HEK293 (cell line): ENCODE data around the gene BMS1.

Source experiments
- BCL11A ChIP-seq: fragments of 450-650 bp; formaldehyde crosslinking; IDR thresholded peaks from 2 replicates; pipeline ENCODE4 v1.5.1; 2016; ENCODE audit warnings: low read depth, missing biosample characterization, missing genetic modification characterization
- KLF1 ChIP-seq: fragments of 450-650 bp; formaldehyde crosslinking; IDR thresholded peaks from 2 replicates; pipeline ENCODE4 v1.5.1; 2016; ENCODE audit warnings: missing biosample characterization, missing genetic modification characterization
- MYNN ChIP-seq: fragments of 450-650 bp; formaldehyde crosslinking; IDR thresholded peaks from 2 replicates; pipeline ENCODE4 v1.5.1; 2016; ENCODE audit warnings: missing biosample characterization, missing genetic modification characterization, borderline replicate concordance
- REPIN1 ChIP-seq: fragments of 450-650 bp; formaldehyde crosslinking; IDR thresholded peaks from 2 replicates; pipeline ENCODE4 v1.5.1; 2017; ENCODE audit warnings: missing biosample characterization, missing genetic modification characterization, low read depth
- ZNF121 ChIP-seq: fragments of 450-650 bp; formaldehyde crosslinking; IDR thresholded peaks from 2 replicates; pipeline ENCODE4 v1.5.1; 2016; ENCODE audit warnings: missing biosample characterization, missing genetic modification characterization
- ZNF157 ChIP-seq: fragments of 450-650 bp; formaldehyde crosslinking; IDR thresholded peaks from 2 replicates; pipeline ENCODE4 v1.5.1; 2016; ENCODE audit warnings: missing biosample characterization, missing genetic modification characterization
- ZNF558 ChIP-seq: fragments of 450-650 bp; formaldehyde crosslinking; IDR thresholded peaks from 2 replicates; pipeline ENCODE4 v1.5.1; 2016; ENCODE audit warnings: missing biosample characterization, missing genetic modification characterization
- TF ChIP-seq, protein P1 (sequence below): fragments of 450-650 bp; formaldehyde crosslinking; IDR thresholded peaks from 2 replicates; pipeline ENCODE4 v1.5.1; 2016; ENCODE audit warnings: missing biosample characterization, missing genetic modification characterization, borderline replicate concordance
- TF ChIP-seq, protein P2 (sequence below): fragments of 450-650 bp; formaldehyde crosslinking; IDR thresholded peaks from 2 replicates; pipeline ENCODE4 v1.5.1; 2016; ENCODE audit warnings: missing biosample characterization, missing genetic modification characterization
- TF ChIP-seq, protein P3 (sequence below): fragments of 450-650 bp; formaldehyde crosslinking; IDR thresholded peaks from 2 replicates; pipeline ENCODE4 v1.5.1; 2017; ENCODE audit warnings: missing biosample characterization, missing genetic modification characterization
- TF ChIP-seq, protein P4 (sequence below): fragments of 450-650 bp; formaldehyde crosslinking; IDR thresholded peaks from 2 replicates; pipeline ENCODE4 v1.5.1; 2016; ENCODE audit warnings: missing biosample characterization, missing genetic modification characterization, low read depth
- TF ChIP-seq, protein P5 (sequence below): fragments of 450-650 bp; formaldehyde crosslinking; IDR thresholded peaks from 2 replicates; pipeline ENCODE4 v1.5.1; 2016; ENCODE audit warnings: missing biosample characterization, missing genetic modification characterization

DNA sequence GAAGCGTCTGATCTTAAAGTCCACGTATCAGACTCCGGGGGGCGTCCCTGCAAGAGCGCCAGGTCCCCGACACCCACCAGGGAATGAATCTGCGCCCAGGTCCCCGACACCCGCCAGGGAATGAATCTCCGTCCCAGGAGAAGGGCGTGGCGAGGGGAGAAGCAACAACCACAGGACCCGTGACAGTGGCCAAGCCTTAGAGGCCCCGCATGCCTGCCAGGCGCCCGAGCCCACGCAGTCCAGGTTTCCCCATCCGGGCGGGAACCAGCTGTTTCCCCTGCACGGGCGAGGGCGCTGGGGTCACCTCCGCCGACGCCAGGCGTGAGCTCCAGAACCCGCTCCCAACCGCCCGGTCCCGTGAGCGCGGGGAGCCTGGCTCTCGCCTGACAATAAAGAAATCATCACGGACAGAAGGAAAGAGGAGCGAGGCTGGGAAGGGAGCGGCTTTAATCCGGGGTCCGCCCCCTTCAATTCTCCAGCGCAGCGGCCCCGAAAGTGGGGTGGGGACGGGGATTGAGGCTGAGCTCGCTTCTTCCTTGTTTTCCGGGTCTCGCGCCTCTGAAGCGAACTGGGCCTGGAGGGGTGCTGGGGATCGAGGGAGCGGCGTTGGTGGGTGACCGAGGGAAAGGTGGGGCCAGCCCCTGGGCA is 29.0 kb upstream of the BMS1 start:
- TF ChIP-seq, protein P1, sequence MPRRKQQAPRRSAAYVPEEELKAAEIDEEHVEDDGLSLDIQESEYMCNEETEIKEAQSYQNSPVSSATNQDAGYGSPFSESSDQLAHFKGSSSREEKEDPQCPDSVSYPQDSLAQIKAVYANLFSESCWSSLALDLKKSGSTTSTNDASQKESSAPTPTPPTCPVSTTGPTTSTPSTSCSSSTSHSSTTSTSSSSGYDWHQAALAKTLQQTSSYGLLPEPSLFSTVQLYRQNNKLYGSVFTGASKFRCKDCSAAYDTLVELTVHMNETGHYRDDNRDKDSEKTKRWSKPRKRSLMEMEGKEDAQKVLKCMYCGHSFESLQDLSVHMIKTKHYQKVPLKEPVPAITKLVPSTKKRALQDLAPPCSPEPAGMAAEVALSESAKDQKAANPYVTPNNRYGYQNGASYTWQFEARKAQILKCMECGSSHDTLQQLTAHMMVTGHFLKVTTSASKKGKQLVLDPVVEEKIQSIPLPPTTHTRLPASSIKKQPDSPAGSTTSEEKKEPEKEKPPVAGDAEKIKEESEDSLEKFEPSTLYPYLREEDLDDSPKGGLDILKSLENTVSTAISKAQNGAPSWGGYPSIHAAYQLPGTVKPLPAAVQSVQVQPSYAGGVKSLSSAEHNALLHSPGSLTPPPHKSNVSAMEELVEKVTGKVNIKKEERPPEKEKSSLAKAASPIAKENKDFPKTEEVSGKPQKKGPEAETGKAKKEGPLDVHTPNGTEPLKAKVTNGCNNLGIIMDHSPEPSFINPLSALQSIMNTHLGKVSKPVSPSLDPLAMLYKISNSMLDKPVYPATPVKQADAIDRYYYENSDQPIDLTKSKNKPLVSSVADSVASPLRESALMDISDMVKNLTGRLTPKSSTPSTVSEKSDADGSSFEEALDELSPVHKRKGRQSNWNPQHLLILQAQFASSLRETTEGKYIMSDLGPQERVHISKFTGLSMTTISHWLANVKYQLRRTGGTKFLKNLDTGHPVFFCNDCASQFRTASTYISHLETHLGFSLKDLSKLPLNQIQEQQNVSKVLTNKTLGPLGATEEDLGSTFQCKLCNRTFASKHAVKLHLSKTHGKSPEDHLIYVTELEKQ: no peak
- TF ChIP-seq, protein P2, sequence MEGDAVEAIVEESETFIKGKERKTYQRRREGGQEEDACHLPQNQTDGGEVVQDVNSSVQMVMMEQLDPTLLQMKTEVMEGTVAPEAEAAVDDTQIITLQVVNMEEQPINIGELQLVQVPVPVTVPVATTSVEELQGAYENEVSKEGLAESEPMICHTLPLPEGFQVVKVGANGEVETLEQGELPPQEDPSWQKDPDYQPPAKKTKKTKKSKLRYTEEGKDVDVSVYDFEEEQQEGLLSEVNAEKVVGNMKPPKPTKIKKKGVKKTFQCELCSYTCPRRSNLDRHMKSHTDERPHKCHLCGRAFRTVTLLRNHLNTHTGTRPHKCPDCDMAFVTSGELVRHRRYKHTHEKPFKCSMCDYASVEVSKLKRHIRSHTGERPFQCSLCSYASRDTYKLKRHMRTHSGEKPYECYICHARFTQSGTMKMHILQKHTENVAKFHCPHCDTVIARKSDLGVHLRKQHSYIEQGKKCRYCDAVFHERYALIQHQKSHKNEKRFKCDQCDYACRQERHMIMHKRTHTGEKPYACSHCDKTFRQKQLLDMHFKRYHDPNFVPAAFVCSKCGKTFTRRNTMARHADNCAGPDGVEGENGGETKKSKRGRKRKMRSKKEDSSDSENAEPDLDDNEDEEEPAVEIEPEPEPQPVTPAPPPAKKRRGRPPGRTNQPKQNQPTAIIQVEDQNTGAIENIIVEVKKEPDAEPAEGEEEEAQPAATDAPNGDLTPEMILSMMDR (tag by site-specific recombination): no peak
- no peak for TF ChIP-seq ZNF558
- TF ChIP-seq REPIN1: no peak
- TF ChIP-seq, protein P3, sequence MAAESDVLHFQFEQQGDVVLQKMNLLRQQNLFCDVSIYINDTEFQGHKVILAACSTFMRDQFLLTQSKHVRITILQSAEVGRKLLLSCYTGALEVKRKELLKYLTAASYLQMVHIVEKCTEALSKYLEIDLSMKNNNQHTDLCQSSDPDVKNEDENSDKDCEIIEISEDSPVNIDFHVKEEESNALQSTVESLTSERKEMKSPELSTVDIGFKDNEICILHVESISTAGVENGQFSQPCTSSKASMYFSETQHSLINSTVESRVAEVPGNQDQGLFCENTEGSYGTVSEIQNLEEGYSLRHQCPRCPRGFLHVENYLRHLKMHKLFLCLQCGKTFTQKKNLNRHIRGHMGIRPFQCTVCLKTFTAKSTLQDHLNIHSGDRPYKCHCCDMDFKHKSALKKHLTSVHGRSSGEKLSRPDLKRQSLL (tag by site-specific recombination): peak; percentile 12; the same call in 1 of the 2 replicates
- no peak for TF ChIP-seq MYNN (tag by site-specific recombination)
- TF ChIP-seq, protein P4, sequence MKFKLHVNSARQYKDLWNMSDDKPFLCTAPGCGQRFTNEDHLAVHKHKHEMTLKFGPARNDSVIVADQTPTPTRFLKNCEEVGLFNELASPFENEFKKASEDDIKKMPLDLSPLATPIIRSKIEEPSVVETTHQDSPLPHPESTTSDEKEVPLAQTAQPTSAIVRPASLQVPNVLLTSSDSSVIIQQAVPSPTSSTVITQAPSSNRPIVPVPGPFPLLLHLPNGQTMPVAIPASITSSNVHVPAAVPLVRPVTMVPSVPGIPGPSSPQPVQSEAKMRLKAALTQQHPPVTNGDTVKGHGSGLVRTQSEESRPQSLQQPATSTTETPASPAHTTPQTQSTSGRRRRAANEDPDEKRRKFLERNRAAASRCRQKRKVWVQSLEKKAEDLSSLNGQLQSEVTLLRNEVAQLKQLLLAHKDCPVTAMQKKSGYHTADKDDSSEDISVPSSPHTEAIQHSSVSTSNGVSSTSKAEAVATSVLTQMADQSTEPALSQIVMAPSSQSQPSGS (tag by site-specific recombination): no peak
- peak; percentile 18; the same call in 1 of the 2 replicates for TF ChIP-seq KLF1 (tag by site-specific recombination)
- no peak for TF ChIP-seq BCL11A (tag by site-specific recombination)
- TF ChIP-seq ZNF157 (tag by site-specific recombination): no peak
- TF ChIP-seq, protein P5, sequence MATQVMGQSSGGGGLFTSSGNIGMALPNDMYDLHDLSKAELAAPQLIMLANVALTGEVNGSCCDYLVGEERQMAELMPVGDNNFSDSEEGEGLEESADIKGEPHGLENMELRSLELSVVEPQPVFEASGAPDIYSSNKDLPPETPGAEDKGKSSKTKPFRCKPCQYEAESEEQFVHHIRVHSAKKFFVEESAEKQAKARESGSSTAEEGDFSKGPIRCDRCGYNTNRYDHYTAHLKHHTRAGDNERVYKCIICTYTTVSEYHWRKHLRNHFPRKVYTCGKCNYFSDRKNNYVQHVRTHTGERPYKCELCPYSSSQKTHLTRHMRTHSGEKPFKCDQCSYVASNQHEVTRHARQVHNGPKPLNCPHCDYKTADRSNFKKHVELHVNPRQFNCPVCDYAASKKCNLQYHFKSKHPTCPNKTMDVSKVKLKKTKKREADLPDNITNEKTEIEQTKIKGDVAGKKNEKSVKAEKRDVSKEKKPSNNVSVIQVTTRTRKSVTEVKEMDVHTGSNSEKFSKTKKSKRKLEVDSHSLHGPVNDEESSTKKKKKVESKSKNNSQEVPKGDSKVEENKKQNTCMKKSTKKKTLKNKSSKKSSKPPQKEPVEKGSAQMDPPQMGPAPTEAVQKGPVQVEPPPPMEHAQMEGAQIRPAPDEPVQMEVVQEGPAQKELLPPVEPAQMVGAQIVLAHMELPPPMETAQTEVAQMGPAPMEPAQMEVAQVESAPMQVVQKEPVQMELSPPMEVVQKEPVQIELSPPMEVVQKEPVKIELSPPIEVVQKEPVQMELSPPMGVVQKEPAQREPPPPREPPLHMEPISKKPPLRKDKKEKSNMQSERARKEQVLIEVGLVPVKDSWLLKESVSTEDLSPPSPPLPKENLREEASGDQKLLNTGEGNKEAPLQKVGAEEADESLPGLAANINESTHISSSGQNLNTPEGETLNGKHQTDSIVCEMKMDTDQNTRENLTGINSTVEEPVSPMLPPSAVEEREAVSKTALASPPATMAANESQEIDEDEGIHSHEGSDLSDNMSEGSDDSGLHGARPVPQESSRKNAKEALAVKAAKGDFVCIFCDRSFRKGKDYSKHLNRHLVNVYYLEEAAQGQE: no peak
- TF ChIP-seq ZNF121: no peak
